PC-9 (cell line): ENCODE results near the gene PHF20.
"Not testable (repeated sequence)": the region's sequence is repeated elsewhere in the genome, so short reads cannot be mapped to it uniquely, and the experiment has no call there.

Experiments used
- EZH2 ChIP-seq: fragments of 200-600 bp; sonication (generic); IDR thresholded peaks from 2 replicates; pipeline ENCODE4 v1.8.0; 2017; ENCODE audit warnings: antibody characterized with exemption, low read depth
- TF ChIP-seq, protein P1 (sequence below): fragments of 200-600 bp; sonication (generic); conservative IDR thresholded peaks from 2 replicates; pipeline ENCODE4 v1.6.1; 2017; ENCODE audit warnings: mixed run types, antibody characterized with exemption, mild to moderate bottlenecking, moderate library complexity

DNA sequence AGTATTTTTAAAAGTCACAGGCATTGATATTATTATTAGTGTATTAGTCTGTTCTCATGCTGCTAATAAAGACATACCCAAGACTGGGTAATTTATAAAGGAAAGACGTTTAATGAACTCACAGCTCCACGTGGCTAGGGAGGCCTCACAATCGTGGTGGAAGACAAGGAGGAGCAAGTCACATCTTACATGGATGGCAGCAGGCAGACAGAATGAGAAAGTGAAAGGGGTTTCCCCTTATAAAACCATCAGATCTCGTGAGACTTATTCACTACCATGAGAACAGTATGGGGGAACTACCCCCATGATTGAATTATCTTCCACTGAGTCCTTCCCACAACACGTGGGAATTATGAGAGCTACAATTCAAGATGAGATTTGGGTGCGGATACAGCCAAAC lies 187.5 kb downstream of the PHF20 start:
- TF ChIP-seq, protein P1, sequence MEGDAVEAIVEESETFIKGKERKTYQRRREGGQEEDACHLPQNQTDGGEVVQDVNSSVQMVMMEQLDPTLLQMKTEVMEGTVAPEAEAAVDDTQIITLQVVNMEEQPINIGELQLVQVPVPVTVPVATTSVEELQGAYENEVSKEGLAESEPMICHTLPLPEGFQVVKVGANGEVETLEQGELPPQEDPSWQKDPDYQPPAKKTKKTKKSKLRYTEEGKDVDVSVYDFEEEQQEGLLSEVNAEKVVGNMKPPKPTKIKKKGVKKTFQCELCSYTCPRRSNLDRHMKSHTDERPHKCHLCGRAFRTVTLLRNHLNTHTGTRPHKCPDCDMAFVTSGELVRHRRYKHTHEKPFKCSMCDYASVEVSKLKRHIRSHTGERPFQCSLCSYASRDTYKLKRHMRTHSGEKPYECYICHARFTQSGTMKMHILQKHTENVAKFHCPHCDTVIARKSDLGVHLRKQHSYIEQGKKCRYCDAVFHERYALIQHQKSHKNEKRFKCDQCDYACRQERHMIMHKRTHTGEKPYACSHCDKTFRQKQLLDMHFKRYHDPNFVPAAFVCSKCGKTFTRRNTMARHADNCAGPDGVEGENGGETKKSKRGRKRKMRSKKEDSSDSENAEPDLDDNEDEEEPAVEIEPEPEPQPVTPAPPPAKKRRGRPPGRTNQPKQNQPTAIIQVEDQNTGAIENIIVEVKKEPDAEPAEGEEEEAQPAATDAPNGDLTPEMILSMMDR: not testable (repeated sequence)
- TF ChIP-seq EZH2: not testable (repeated sequence)
